H9 (cell line): Measurements from ENCODE around the gene RELL1. TPM values are rescaled to one million over a fixed set of nuclear protein-coding genes. Genes with fewer than 3 reads are reported as not detected.

Experiments used
- DNase-seq: peaks from one replicate; pipeline ENCODE4 v3.0.0-alpha.2; 2017
- H2AFZ ChIP-seq: one replicate; pipeline ENCODE4 v1.6.1; 2013; ENCODE audit warnings: mild to moderate bottlenecking, low read length, control low read depth, moderate library complexity
- H2AK5ac ChIP-seq: 2 replicates; pipeline ENCODE4 v1.6.1; 2013; ENCODE audit warnings: low read length, control low read depth, mixed read lengths; ENCODE audit not compliant: insufficient read length
- H2BK120ac ChIP-seq: one replicate; pipeline ENCODE4 v1.6.1; 2013; ENCODE audit warnings: low read depth, mild to moderate bottlenecking, low read length, control low read depth, inconsistent platforms; ENCODE audit not compliant: poor library complexity, severe bottlenecking
- H2BK12ac ChIP-seq: 2 replicates; pipeline ENCODE4 v1.6.1; 2013; ENCODE audit warnings: low read length, control low read depth, mixed read lengths, low read depth; ENCODE audit not compliant: insufficient read length
- H2BK15ac ChIP-seq: 2 replicates; pipeline ENCODE4 v1.6.1; 2013; ENCODE audit warnings: low read depth, low read length, control low read depth
- H2BK20ac ChIP-seq: one replicate; pipeline ENCODE4 v1.6.1; 2013; ENCODE audit warnings: low read depth, mild to moderate bottlenecking, low read length, control low read depth, inconsistent platforms; ENCODE audit not compliant: poor library complexity, severe bottlenecking
- H2BK5ac ChIP-seq: 2 replicates; pipeline ENCODE4 v1.6.1; 2013; ENCODE audit warnings: low read length, control low read depth, mixed read lengths; ENCODE audit not compliant: insufficient read length
- H3K14ac ChIP-seq: 2 replicates; pipeline ENCODE4 v1.6.1; 2013; ENCODE audit warnings: low read length, control low read depth; ENCODE audit not compliant: insufficient read depth
- H3K18ac ChIP-seq: 2 replicates; pipeline ENCODE4 v1.6.1; 2013; ENCODE audit warnings: low read depth, mild to moderate bottlenecking, mixed read lengths, low read length, control low read depth; ENCODE audit not compliant: insufficient read length
- H3K23ac ChIP-seq: 2 replicates; pipeline ENCODE4 v1.6.1; 2013; ENCODE audit warnings: low read length, control low read depth, mixed read lengths, low read depth; ENCODE audit not compliant: insufficient read length
- H3K23me2 ChIP-seq: 2 replicates; pipeline ENCODE4 v1.6.1; 2013; ENCODE audit warnings: low read depth, mild to moderate bottlenecking, mixed read lengths, low read length, control low read depth; ENCODE audit not compliant: insufficient read length, poor library complexity, severe bottlenecking
- H3K27ac ChIP-seq: 2 replicates; pipeline ENCODE4 v1.5.1; 2013; ENCODE audit warnings: low read length, control low read depth, mixed read lengths, low read depth; ENCODE audit not compliant: insufficient read length
- H3K27me3 ChIP-seq: 2 replicates; pipeline ENCODE4 v1.6.1; 2013; ENCODE audit warnings: low read length, control low read depth, inconsistent platforms; ENCODE audit not compliant: insufficient read depth
- H3K4ac ChIP-seq: 2 replicates; pipeline ENCODE4 v1.6.1; 2013; ENCODE audit warnings: low read depth, mild to moderate bottlenecking, control low read depth, inconsistent platforms, low read length, moderate library complexity
- H3K4me1 ChIP-seq: 2 replicates; pipeline ENCODE4 v1.6.1; 2013; ENCODE audit warnings: low read length, control low read depth, inconsistent platforms; ENCODE audit not compliant: insufficient read depth
- H3K4me2 ChIP-seq: 2 replicates; pipeline ENCODE4 v1.6.1; 2013; ENCODE audit warnings: low read length, control low read depth, mixed read lengths; ENCODE audit not compliant: insufficient read length, insufficient read depth
- H3K56ac ChIP-seq: 2 replicates; pipeline ENCODE4 v1.6.1; 2013; ENCODE audit warnings: low read depth, mild to moderate bottlenecking, mixed read lengths, low read length, control low read depth; ENCODE audit not compliant: insufficient read length
- H3K79me1 ChIP-seq: 2 replicates; pipeline ENCODE4 v1.6.1; 2013; ENCODE audit warnings: low read depth, mild to moderate bottlenecking, moderate library complexity, low read length, control low read depth, inconsistent platforms; ENCODE audit not compliant: insufficient read depth, poor library complexity, severe bottlenecking
- H3K79me2 ChIP-seq: 2 replicates; pipeline ENCODE4 v1.6.1; 2013; ENCODE audit warnings: low read length, control low read depth, inconsistent platforms; ENCODE audit not compliant: insufficient read depth
- H3K9ac ChIP-seq: 2 replicates; pipeline ENCODE4 v1.6.1; 2013; ENCODE audit warnings: low read length, control low read depth, mixed read lengths; ENCODE audit not compliant: insufficient read length; ENCODE audit errors: extremely low read depth
- H3K9me3 ChIP-seq: one replicate; pipeline ENCODE4 v1.6.1; 2013; ENCODE audit warnings: low read depth, low read length, inconsistent platforms; ENCODE audit not compliant: control insufficient read depth
- H3T11ph ChIP-seq: one replicate; pipeline ENCODE4 v1.6.1; 2013; ENCODE audit warnings: mild to moderate bottlenecking, low read length, control low read depth, inconsistent platforms
- H4K20me1 ChIP-seq: one replicate; pipeline ENCODE4 v1.6.1; 2013; ENCODE audit not compliant: control insufficient read depth, insufficient read length, insufficient read depth
- H4K5ac ChIP-seq: 2 replicates; pipeline ENCODE4 v1.6.1; 2013; ENCODE audit warnings: low read depth, mild to moderate bottlenecking, mixed read lengths, low read length, control low read depth; ENCODE audit not compliant: insufficient read length
- H4K8ac ChIP-seq: replicated peaks from 2 replicates; pipeline ENCODE4 v1.6.1; 2013; ENCODE audit warnings: low read length, control low read depth, mixed read lengths, low read depth; ENCODE audit not compliant: insufficient read length
- H4K91ac ChIP-seq: 2 replicates; pipeline ENCODE4 v1.6.1; 2013; ENCODE audit warnings: low read depth, mild to moderate bottlenecking, moderate library complexity, mixed read lengths, low read length, control low read depth; ENCODE audit not compliant: insufficient read length
- H3K27ac Mint-ChIP-seq, 3 experiments: 2 replicates in 2 of 3; 3 replicates in 1 of 3; pipeline ENCODE4 v1.8.0; 2020 to 2021; ENCODE audit warnings: mixed read lengths in 3 of 3, mild to moderate bottlenecking in 1 of 3, moderate library complexity in 1 of 3
- H3K27me3 Mint-ChIP-seq: 2 replicates; pipeline ENCODE4 v1.8.0; 2021; ENCODE audit warnings: low read depth, mild to moderate bottlenecking, moderate library complexity, mixed read lengths
- H3K36me3 Mint-ChIP-seq, 3 experiments: 2 replicates in 2 of 3; 3 replicates in 1 of 3; pipeline ENCODE4 v1.8.0; 2020 to 2021; ENCODE audit warnings: low read depth in 3 of 3, mixed read lengths in 3 of 3; ENCODE audit not compliant: insufficient read depth in 1 of 3
- H3K4me1 Mint-ChIP-seq, 2 experiments: 2 replicates each; pipeline ENCODE4 v1.8.0; 2020; ENCODE audit warnings: mixed read lengths in 2 of 2
- H3K4me3 Mint-ChIP-seq, 2 experiments: 2 replicates in 1 of 2; 3 replicates in 1 of 2; pipeline ENCODE4 v1.8.0; 2020 to 2021; ENCODE audit warnings: mild to moderate bottlenecking in 2 of 2, mixed read lengths in 2 of 2, moderate library complexity in 1 of 2
- H3K9me3 Mint-ChIP-seq, 2 experiments: 2 replicates in 1 of 2; 3 replicates in 1 of 2; pipeline ENCODE4 v1.8.0; 2020; ENCODE audit warnings: mild to moderate bottlenecking in 2 of 2, mixed read lengths in 2 of 2, moderate library complexity in 1 of 2
- CTCF ChIP-seq: fragments of 200-600 bp; sonication (generic); conservative IDR thresholded peaks from 3 replicates; pipeline ENCODE4 v1.8.0; 2021; ENCODE audit warnings: antibody characterized with exemption, mild to moderate bottlenecking
- WGBS: extraction: QIAGEN DNeasy Blood & Tissue Kit; methylation state at CpG from one replicate; pipeline ENCODE4 v1.1.7; 2013; ENCODE audit warnings: missing lambda C conversion rate, low lambda C conversion rate, mixed read lengths; ENCODE audit not compliant: insufficient read length; ENCODE audit errors: extremely low coverage; 5-methylcytosine and 5-hydroxymethylcytosine counted together
- total RNA-seq: library from RNA; stranded (reverse); gene quantifications from 2 replicates; pipeline ENCODE4 v1.2.1, GENCODE V29; 2021

The RELL1 gene
- total RNA-seq, 1 experiment from 2014 or later: 10.8 TPM

GRCh38 chr4:37623940-37624339 is 62.2 kb downstream of the RELL1 start:
- Histone ChIP-seq H2BK20ac (no peak overlapping the region), H2AK5ac (no peak overlapping the region), H3K4me2 (no peak overlapping the region), H3K56ac (no peak overlapping the region), H4K5ac (no peak overlapping the region), H2BK5ac (no peak overlapping the region), H2BK12ac (no peak overlapping the region), H3T11ph (no peak overlapping the region), H3K79me1 (no peaks in the 10 kb centered on the region), H4K8ac (no peak overlapping the region), H2BK15ac (no peak overlapping the region), H3K23ac (no peak overlapping the region), H4K20me1 (no peaks in the 10 kb centered on the region), H3K23me2 (no peaks in the 10 kb centered on the region), H3K4ac (no peak overlapping the region), H3K79me2 (no peaks in the 10 kb centered on the region), H2AFZ (no peak overlapping the region), H3K27me3 (no peaks in the 10 kb centered on the region), H3K14ac (no peak overlapping the region), H3K9me3 (no peaks in the 10 kb centered on the region), H2BK120ac (no peak overlapping the region), H3K9ac (no peak overlapping the region), H3K27ac (no peak overlapping the region), H3K18ac (no peak overlapping the region), H3K4me1 (no peaks in the 10 kb centered on the region; the same call in 1 of the 2 replicates), H4K91ac (no peak overlapping the region)
- no peaks in the 10 kb centered on the region for H3K27me3 Mint-ChIP-seq
- DNase-seq: no peak
- no CpG with 5 or more reads among the region's 8 CpGs for WGBS
- H3K36me3 Mint-ChIP-seq: peaks cover 0 to 7% (median 2%) of the 10 kb centered on the region in 3 experiments; a peak in 4 of 7 replicates
- no peaks in the 10 kb centered on the region for H3K9me3 Mint-ChIP-seq
- peaks cover 7 to 10% of the 10 kb centered on the region in 2 experiments; a peak in 3 of 4 replicates for H3K4me1 Mint-ChIP-seq
- no peak for TF ChIP-seq CTCF
- H3K4me3 Mint-ChIP-seq: no peak overlapping the region
- H3K27ac Mint-ChIP-seq: peak overlapping the region in 1 of 3 experiments; percentile 52; a peak in 1 of 7 replicates
